Adrenal gland (tissue), 5 donors: ENCODE results near the gene AP2S1.

Source experiments
- POLR2A ChIP-seq, 2 donors: fragments of 450-650 bp; IDR thresholded peaks; one replicate each; pipeline ENCODE4 v1.6.1; 2017; ENCODE audit warnings: antibody characterized with exemption in 2 of 2, mild to moderate bottlenecking in 2 of 2, moderate library complexity in 1 of 2
- TF ChIP-seq, protein P1 (sequence below), 6 experiments: fragments of 450-650 bp in 4 of 6; fragments of 200-600 bp in 2 of 6; sonication (generic) in 1 of 6; IDR thresholded peaks; 1 replicate in 5 of 6; 2 replicates in 1 of 6; pipeline versions ENCODE4 v1.5.1 to v1.8.0; 2016 to 2021; ENCODE audit warnings: antibody characterized with exemption in 6 of 6, mild to moderate bottlenecking in 2 of 6, moderate library complexity in 1 of 6
- donor health status: DM: no; HTN: no; CAD: no.

DNA sequence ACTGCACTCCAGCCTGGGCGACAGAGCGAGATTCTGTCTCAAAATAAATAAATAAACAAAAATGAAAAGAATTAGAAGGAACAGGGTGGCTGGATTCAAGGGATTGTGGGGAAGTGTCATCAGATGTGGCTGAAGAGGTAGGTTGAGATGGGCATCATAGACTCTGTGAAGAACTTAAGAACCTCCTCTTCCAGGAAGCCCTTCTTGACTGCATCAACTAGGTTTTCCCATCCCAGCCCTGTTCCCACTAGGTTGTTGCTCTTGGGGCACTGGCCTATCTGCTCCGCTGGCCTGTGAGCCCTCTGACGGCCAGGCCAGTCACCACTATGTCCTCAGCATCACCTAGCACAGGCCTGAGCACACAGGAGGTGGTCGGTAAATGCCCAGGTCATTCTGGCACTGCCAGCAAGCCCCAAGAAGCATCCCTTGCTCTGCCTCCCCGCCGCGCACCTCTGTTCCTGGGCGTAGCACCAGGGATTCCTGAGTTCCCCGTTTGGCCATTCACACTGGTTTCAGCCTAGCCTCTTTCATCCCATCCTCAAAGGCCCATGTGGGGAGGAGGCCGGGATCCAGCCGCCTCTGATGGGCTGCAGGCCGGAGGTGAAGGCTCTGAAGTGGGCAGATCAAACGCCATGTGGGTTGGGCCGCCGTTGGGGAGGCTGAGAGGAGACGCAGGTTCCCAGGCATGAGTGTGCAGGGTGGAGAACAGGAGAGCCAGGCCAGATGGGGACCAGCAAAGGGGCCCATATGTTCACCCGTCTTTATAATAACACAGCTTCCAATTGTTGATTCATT lies 34.6 kb downstream of the AP2S1 start:
- TF ChIP-seq POLR2A (IDR thresholded peaks at IDR 0.05): no peak
- TF ChIP-seq, protein P1, sequence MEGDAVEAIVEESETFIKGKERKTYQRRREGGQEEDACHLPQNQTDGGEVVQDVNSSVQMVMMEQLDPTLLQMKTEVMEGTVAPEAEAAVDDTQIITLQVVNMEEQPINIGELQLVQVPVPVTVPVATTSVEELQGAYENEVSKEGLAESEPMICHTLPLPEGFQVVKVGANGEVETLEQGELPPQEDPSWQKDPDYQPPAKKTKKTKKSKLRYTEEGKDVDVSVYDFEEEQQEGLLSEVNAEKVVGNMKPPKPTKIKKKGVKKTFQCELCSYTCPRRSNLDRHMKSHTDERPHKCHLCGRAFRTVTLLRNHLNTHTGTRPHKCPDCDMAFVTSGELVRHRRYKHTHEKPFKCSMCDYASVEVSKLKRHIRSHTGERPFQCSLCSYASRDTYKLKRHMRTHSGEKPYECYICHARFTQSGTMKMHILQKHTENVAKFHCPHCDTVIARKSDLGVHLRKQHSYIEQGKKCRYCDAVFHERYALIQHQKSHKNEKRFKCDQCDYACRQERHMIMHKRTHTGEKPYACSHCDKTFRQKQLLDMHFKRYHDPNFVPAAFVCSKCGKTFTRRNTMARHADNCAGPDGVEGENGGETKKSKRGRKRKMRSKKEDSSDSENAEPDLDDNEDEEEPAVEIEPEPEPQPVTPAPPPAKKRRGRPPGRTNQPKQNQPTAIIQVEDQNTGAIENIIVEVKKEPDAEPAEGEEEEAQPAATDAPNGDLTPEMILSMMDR (IDR thresholded peaks at IDR 0.05): no peak
